Measurements from ENCODE around the gene TBKBP1. TPM values are rescaled to one million over a fixed set of nuclear protein-coding genes. Genes with fewer than 3 reads are reported as not detected.

TBKBP1 gene
- total and polyA plus RNA-seq, 2 of the 4 experiments (the other 2 are of a cell fraction): 3.4 to 8.5 TPM

DNA sequence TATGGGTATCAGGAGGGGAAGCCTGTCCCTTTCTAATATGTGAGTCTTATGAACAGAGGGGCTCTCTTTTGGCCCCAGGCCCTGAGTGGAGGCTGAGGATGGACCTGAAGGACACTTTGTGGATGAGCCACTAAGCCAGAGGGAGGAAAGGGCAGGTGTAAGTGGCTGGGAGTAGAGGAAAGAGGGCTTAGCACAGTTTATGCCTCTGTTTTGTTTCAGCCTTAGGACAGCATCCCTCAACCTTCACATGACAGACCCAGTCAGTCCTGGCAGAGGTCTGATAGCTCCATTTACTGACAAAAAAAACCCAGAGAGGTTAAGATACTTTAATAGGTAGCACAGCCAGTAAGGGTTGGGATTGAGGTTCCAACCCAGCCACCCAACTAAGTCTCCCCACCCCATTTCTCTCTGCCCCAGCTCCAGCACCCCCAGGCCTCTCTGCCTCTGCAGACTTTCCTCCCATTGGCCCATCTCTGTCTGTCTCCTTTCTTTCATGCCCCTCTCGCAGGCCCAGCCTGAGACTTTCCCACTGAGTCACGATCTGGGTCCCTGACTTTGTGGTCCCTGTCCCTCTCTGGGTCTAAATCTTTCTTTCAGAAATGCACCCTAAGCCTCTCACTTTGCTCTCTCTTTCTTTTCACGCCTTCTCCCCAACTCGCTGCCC is 34.4 kb downstream of the TBKBP1 start:
- ChIA-PET POLR2A (ENCODE audit: unreplicated experiment) (interaction anchor here (0.6 kb wide), 1 partner anchor 15 kb away, joined by 3 read pairs; no protein-coding TSS in a partner anchor), CTCF (no interaction called here)
- Histone ChIP-seq H4K5ac (ENCODE audit: low read depth, low read length) (no peak overlapping the region), H2AK9ac (replicated peaks; ENCODE audit: low read depth, low read length, poor library complexity) (no peak overlapping the region), H4K91ac (ENCODE audit: insufficient read depth, low read depth, low read length) (no peak overlapping the region), H3K4me2 (ENCODE audit: low read depth, low read length) (no peak overlapping the region), H2BK120ac (ENCODE audit: low read depth, low read length) (no peak overlapping the region), H3K9me1 (ENCODE audit: insufficient read depth, low read length) (no peaks in the 10 kb centered on the region), H2BK15ac (ENCODE audit: low read depth, low read length) (no peak overlapping the region), H3K27me3 (ENCODE audit: control insufficient read depth, insufficient read depth, low read length) (peaks cover 93% of the 10 kb centered on the region), H3K27ac (ENCODE audit: insufficient read depth, low read length) (no peak overlapping the region), H3K4ac (ENCODE audit: low read depth, low read length) (no peak overlapping the region), H4K8ac (ENCODE audit: low read depth in 2 of 2, low read length in 2 of 2) (no peak overlapping the region), H3K4me1 (ENCODE audit: control insufficient read depth, insufficient read depth, low read length) (no peaks in the 10 kb centered on the region), H3K4me3 (ENCODE audit: insufficient read depth, low read depth, low read length) (no peak overlapping the region), H2AK5ac (ENCODE audit: low read depth, low read length) (no peak overlapping the region), H3K79me1 (ENCODE audit: low read depth in 1 of 2, low read length in 2 of 2) (no peaks in the 10 kb centered on the region), H3K56ac (ENCODE audit: extremely low read depth, insufficient read depth, low read length) (no peak overlapping the region), H3K18ac (ENCODE audit: low read depth, low read length) (no peak overlapping the region), H4K20me1 (ENCODE audit: insufficient read depth, low read length) (peaks cover 8% of the 10 kb centered on the region), H3K9ac (ENCODE audit: low read depth, low read length) (no peak overlapping the region), H2AFZ (replicated peaks; ENCODE audit: low read length, poor library complexity) (no peak overlapping the region), H3K36me3 (ENCODE audit: control insufficient read depth, insufficient read depth, low read length) (no peaks in the 10 kb centered on the region), H3K9me3 (ENCODE audit: control insufficient read depth, insufficient read depth, low read length) (no peaks in the 10 kb centered on the region), H2BK20ac (ENCODE audit: low read depth, low read length) (no peak overlapping the region), H3K23ac (ENCODE audit: low read depth, low read length) (no peak overlapping the region), H2BK5ac (ENCODE audit: low read depth, low read length, poor library complexity, severe bottlenecking) (no peak overlapping the region), H3K14ac (replicated peaks; ENCODE audit: low read depth, low read length) (no peak overlapping the region)
- ATAC-seq (ENCODE audit: low read depth): no peak
- BruUV-seq (replicated peaks): no TSS peak
- 20% methylated on average over 1 of the region's 4 CpGs; no CpG with 5 or more reads in 1 of the 2 experiments for WGBS, 2 experiments (ENCODE audit: extremely low coverage in 2 of 2, insufficient read length in 1 of 2)
- in situ Hi-C loops (cut with MboI; ENCODE audit: low sequenced_read_pairs) (no loop called here), intact Hi-C loops (cut with micrococcal nuclease) (loop anchor here (10.0 kb wide), 1 partner anchor 46 kb away; no protein-coding TSS in a partner anchor), dilution Hi-C loops (cut with HindIII; ENCODE audit: low sequenced_read_pairs, unreplicated experiment) (no loop called here)
- no peak for TF ChIP-seq RFX5 (IDR thresholded peaks at IDR 0.05; ENCODE audit: low read depth, low read length)
- TF ChIP-seq MAZ (IDR thresholded peaks at IDR 0.05; ENCODE audit: borderline replicate concordance, low read depth, low read length): no peak
- no peak for TF ChIP-seq CEBPB (IDR thresholded peaks at IDR 0.05; ENCODE audit: low read depth, low read length)
- TF ChIP-seq CHD1 (IDR thresholded peaks at IDR 0.05; ENCODE audit: low read depth, low read length): no peak
- TF ChIP-seq CTCF (conservative IDR thresholded peaks at IDR 0.05; ENCODE audit: low read depth, low read length): no peak
- no peak for TF ChIP-seq MAFK (IDR thresholded peaks at IDR 0.05; ENCODE audit: low read depth, low read length)
- TF ChIP-seq BHLHE40 (IDR thresholded peaks at IDR 0.05; ENCODE audit: low read depth, low read length): no peak
- TF ChIP-seq SMC3 (IDR thresholded peaks at IDR 0.05; ENCODE audit: low read depth, low read length): no peak
- TF ChIP-seq RCOR1 (IDR thresholded peaks at IDR 0.05; ENCODE audit: insufficient replicate concordance, low read length): no peak
- DNase-seq: no peak

All from IMR-90 (cell line).